CD8-positive, alpha-beta memory T cell (primary cell): ENCODE results near the gene DFFB. TPM values are rescaled to one million over a fixed set of nuclear protein-coding genes. Genes with fewer than 3 reads are reported as not detected.

Source experiments
- CTCF ChIA-PET: fragments of 350-600 bp; sonication (Branson Sonifier 250); formaldehyde crosslinking; loops from one replicate; lab custom pipeline; 2021; ENCODE audit warnings: antibody characterized with exemption; lab: Charles Lee
- POLR2A ChIA-PET: fragments of 350-600 bp; sonication (Branson Sonifier 250); formaldehyde crosslinking; loops from one replicate; lab custom pipeline; 2021; ENCODE audit warnings: antibody characterized with exemption; lab: Charles Lee
- DNase-seq, 5 donors: peaks; one replicate each; pipeline versions ENCODE4 v3.0.0 to v3.0.0-alpha.2; 2020 to 2022; ENCODE audit warnings: mixed read lengths in 1 of 5
- H3K27ac ChIP-seq: one replicate; pipeline ENCODE4 v1.7.0; 2013; ENCODE audit warnings: low read depth, mild to moderate bottlenecking, low read length, moderate library complexity
- H3K27me3 ChIP-seq: 2 replicates; pipeline ENCODE4 v1.7.0; 2013; ENCODE audit warnings: low read length, mild to moderate bottlenecking; ENCODE audit not compliant: insufficient read depth, poor library complexity, severe bottlenecking
- H3K36me3 ChIP-seq: 2 replicates; pipeline ENCODE4 v1.7.0; 2013; ENCODE audit warnings: mild to moderate bottlenecking, low read length, moderate library complexity; ENCODE audit not compliant: insufficient read depth
- H3K4me1 ChIP-seq: 2 replicates; pipeline ENCODE4 v1.7.0; 2013; ENCODE audit warnings: mild to moderate bottlenecking, low read length, moderate library complexity; ENCODE audit not compliant: insufficient read depth
- H3K4me3 ChIP-seq: 2 replicates; pipeline ENCODE4 v1.7.0; 2013; ENCODE audit warnings: mild to moderate bottlenecking, low read length
- H3K9me3 ChIP-seq: 2 replicates; pipeline ENCODE4 v1.7.0; 2013; ENCODE audit warnings: mild to moderate bottlenecking, low read length
- H3K27ac Mint-ChIP-seq, 8 donors: one replicate each; pipeline ENCODE4 v1.8.0; 2020 to 2021; ENCODE audit warnings: mixed read lengths in 8 of 8, mild to moderate bottlenecking in 6 of 8, inconsistent platforms in 3 of 8, moderate library complexity in 3 of 8
- H3K27me3 Mint-ChIP-seq, 2 donors: one replicate each; pipeline ENCODE4 v1.8.0; 2020 to 2021; ENCODE audit warnings: mixed read lengths in 2 of 2, mild to moderate bottlenecking in 1 of 2, moderate library complexity in 1 of 2
- H3K36me3 Mint-ChIP-seq, 3 donors: one replicate each; pipeline ENCODE4 v1.8.0; 2020 to 2021; ENCODE audit warnings: mixed read lengths in 3 of 3, inconsistent platforms in 1 of 3, mild to moderate bottlenecking in 1 of 3
- H3K4me1 Mint-ChIP-seq, 3 donors: one replicate each; pipeline ENCODE4 v1.8.0; 2020 to 2021; ENCODE audit warnings: mixed read lengths in 3 of 3, inconsistent platforms in 1 of 3, mild to moderate bottlenecking in 1 of 3
- H3K4me3 Mint-ChIP-seq, 7 donors: one replicate each; pipeline ENCODE4 v1.8.0; 2020 to 2021; ENCODE audit warnings: mixed read lengths in 7 of 7, mild to moderate bottlenecking in 6 of 7, moderate library complexity in 4 of 7, inconsistent platforms in 2 of 7
- H3K9me3 Mint-ChIP-seq, 5 donors: one replicate each; pipeline ENCODE4 v1.8.0; 2020 to 2022; ENCODE audit warnings: mixed read lengths in 5 of 5, mild to moderate bottlenecking in 3 of 5, moderate library complexity in 2 of 5, inconsistent platforms in 1 of 5
- polyA plus RNA-seq: library from polyadenylated mRNA; unstranded; fragments of 300-500 nt; fragmentation: Illumina TruSeq; gene quantifications from one replicate; pipeline ENCODE4 v1.2.3, GENCODE V29; 2021
- total RNA-seq, 2 experiments: library from RNA; stranded (reverse); gene quantifications; one replicate each; pipeline ENCODE4 v1.2.3, GENCODE V29; 2021

DFFB gene
- total and polyA plus RNA-seq, 3 experiments from 2014 or later, result 8.3 to 14.6 (median 10.9) TPM

- H3K27me3 ChIP-seq, result no peaks in the 10 kb centered on the region
- H3K36me3 Mint-ChIP-seq, result peaks cover 6 to 32% (median 12%) of the 10 kb centered on the region in 3 donors
- peaks cover 0 to 1% of the 10 kb centered on the region in 2 donors for H3K27me3 Mint-ChIP-seq
- H3K4me1 Mint-ChIP-seq, result peaks cover 32 to 67% (median 54%) of the 10 kb centered on the region in 3 donors
- ChIA-PET CTCF (interaction anchor here (1.3 to 3.0 kb wide), 3 partner anchors 17 to 43 kb away, joined by 3 to 15 read pairs (median 9); partner anchors contain the start of genes CEP104 and DFFB), POLR2A (interaction anchor here (0.7 to 2.3 kb wide), 4 partner anchors 10 to 104 kb away, joined by 3 to 18 read pairs (median 8); partner anchors contain the start of genes CEP104, DFFB and LRRC47)
- no peaks in the 10 kb centered on the region for H3K36me3 ChIP-seq
- peaks cover 49% of the 10 kb centered on the region for H3K4me1 ChIP-seq
- peak; percentile 90 to 99 (median 97) for DNase-seq
- peak within 1 kb of the TSS; percentile 91 for H3K4me3 ChIP-seq
- H3K9me3 Mint-ChIP-seq, result peaks cover 2 to 12% (median 11%) of the 10 kb centered on the region in 5 donors
- H3K9me3 ChIP-seq, result peaks cover 13% of the 10 kb centered on the region
- peak within 1 kb of the TSS; percentile 84 to 98 (median 95) for H3K27ac Mint-ChIP-seq
- peak within 1 kb of the TSS; percentile 87 to 97 (median 95) for H3K4me3 Mint-ChIP-seq
- peak within 1 kb of the TSS; percentile 91 for H3K27ac ChIP-seq
Observed at GRCh38 chr1:3900150-3900968, 43.1 kb downstream of the DFFB start, which contains the start of gene C1orf174. C1orf174 (minus strand) TSS chr1:3900272; CDS start chr1:3900186, 86 bp downstream.

- Mint-ChIP-seq H3K36me3 (peaks cover 6 to 26% (median 12%) of the 10 kb centered on the region in 3 donors), H3K4me1 (peaks cover 32 to 62% (median 54%) of the 10 kb centered on the region in 3 donors), H3K27me3 (peaks cover 0 to 1% of the 10 kb centered on the region in 2 donors), H3K9me3 (peaks cover 2 to 12% (median 11%) of the 10 kb centered on the region in 5 donors), H3K4me3 (peak overlapping the region; percentile 87 to 97 (median 95)), H3K27ac (peak overlapping the region; percentile 84 to 98 (median 95))
- Histone ChIP-seq H3K4me1 (peaks cover 49% of the 10 kb centered on the region), H3K27me3 (no peaks in the 10 kb centered on the region), H3K36me3 (no peaks in the 10 kb centered on the region), H3K4me3 (peak overlapping the region; percentile 91), H3K9me3 (peaks cover 13% of the 10 kb centered on the region), H3K27ac (peak overlapping the region; percentile 91)
- peak in 4 of 5 donors; percentile 78 to 88 (median 82) for DNase-seq
- POLR2A ChIA-PET, result interaction anchor here (0.6 to 2.3 kb wide), 3 partner anchors 11 to 277 kb away, joined by 3 to 18 read pairs (median 14); partner anchors contain the start of genes CEP104 and DFFB
- CTCF ChIA-PET, result interaction anchor here (1.3 to 3.0 kb wide), 2 partner anchors 17 to 43 kb away, joined by 3 to 9 read pairs; partner anchors contain the start of gene DFFB
Observed at GRCh38 chr1:3900969-3901529, 43.8 kb downstream of the DFFB start.

GRCh38 chr1:3902111-3902511 lies 44.8 kb downstream of the DFFB start:
- H3K27me3 ChIP-seq, result no peaks in the 10 kb centered on the region
- no peaks in the 10 kb centered on the region for H3K36me3 ChIP-seq
- peaks cover 49% of the 10 kb centered on the region for H3K4me1 ChIP-seq
- no peak overlapping the region for H3K27ac ChIP-seq
- Mint-ChIP-seq H3K27me3 (peaks cover 0 to 2% of the 10 kb centered on the region in 2 donors), H3K9me3 (peaks cover 2 to 12% (median 9%) of the 10 kb centered on the region in 5 donors), H3K27ac (peak overlapping the region in 7 of 8 donors; percentile 63 to 98 (median 71)), H3K36me3 (peaks cover 3 to 20% (median 12%) of the 10 kb centered on the region in 3 donors), H3K4me3 (peak overlapping the region; percentile 40 to 97 (median 92)), H3K4me1 (peaks cover 25 to 54% (median 44%) of the 10 kb centered on the region in 3 donors)
- peak in 2 of 5 donors; percentile 44 to 51 for DNase-seq
- peaks cover 13% of the 10 kb centered on the region for H3K9me3 ChIP-seq
- H3K4me3 ChIP-seq, result peak overlapping the region; percentile 9
- ChIA-PET CTCF (interaction anchor here (1.3 to 3.0 kb wide), 2 partner anchors 18 to 44 kb away, joined by 3 to 9 read pairs; partner anchors contain the start of gene DFFB), POLR2A (no interaction called here)

GRCh38 chr1:3902571-3903091 lies 45.4 kb downstream of the DFFB start:
- Histone ChIP-seq H3K9me3 (peaks cover 9% of the 10 kb centered on the region), H3K36me3 (no peaks in the 10 kb centered on the region), H3K4me1 (peaks cover 49% of the 10 kb centered on the region), H3K4me3 (peak overlapping the region; percentile 9), H3K27me3 (no peaks in the 10 kb centered on the region), H3K27ac (no peak overlapping the region)
- H3K4me1 Mint-ChIP-seq, result peaks cover 22 to 50% (median 40%) of the 10 kb centered on the region in 3 donors
- peaks cover 2 to 9% (median 5%) of the 10 kb centered on the region in 5 donors for H3K9me3 Mint-ChIP-seq
- ChIA-PET CTCF (interaction anchor here (1.0 kb wide), 1 partner anchor 12 kb away, joined by 4 read pairs; no protein-coding TSS in a partner anchor), POLR2A (no interaction called here)
- peaks cover 0 to 17% (median 12%) of the 10 kb centered on the region in 3 donors for H3K36me3 Mint-ChIP-seq
- peak overlapping the region; percentile 47 to 91 (median 76) for H3K27ac Mint-ChIP-seq
- H3K4me3 Mint-ChIP-seq, result peak overlapping the region in 6 of 7 donors; percentile 26 to 97 (median 90)
- peaks cover 0 to 5% of the 10 kb centered on the region in 2 donors for H3K27me3 Mint-ChIP-seq
- DNase-seq, result peak in 2 of 5 donors; percentile 15 to 52

- Histone ChIP-seq H3K4me1 (peaks cover 49% of the 10 kb centered on the region), H3K27me3 (no peaks in the 10 kb centered on the region), H3K9me3 (peaks cover 3% of the 10 kb centered on the region), H3K36me3 (no peaks in the 10 kb centered on the region), H3K4me3 (peak overlapping the region; percentile 9), H3K27ac (no peak overlapping the region)
- H3K27me3 Mint-ChIP-seq, result peaks cover 0 to 6% of the 10 kb centered on the region in 2 donors
- POLR2A ChIA-PET, result no interaction called here
- CTCF ChIA-PET, result interaction anchor here (1.0 kb wide), 1 partner anchor 13 kb away, joined by 4 read pairs; no protein-coding TSS in a partner anchor
- peak overlapping the region; percentile 35 to 87 (median 43) for H3K4me3 Mint-ChIP-seq
- H3K36me3 Mint-ChIP-seq, result peaks cover 0 to 14% (median 5%) of the 10 kb centered on the region in 3 donors
- H3K27ac Mint-ChIP-seq, result peak overlapping the region in 7 of 8 donors; percentile 9 to 91 (median 81)
- H3K4me1 Mint-ChIP-seq, result peaks cover 18 to 43% (median 33%) of the 10 kb centered on the region in 3 donors
- peaks cover 0 to 5% (median 2%) of the 10 kb centered on the region in 5 donors for H3K9me3 Mint-ChIP-seq
- peak in 1 of 5 donors; percentile 57 for DNase-seq
Observed at GRCh38 chr1:3903141-3904005, 46.1 kb downstream of the DFFB start.

- H3K9me3 ChIP-seq, result no peaks in the 10 kb centered on the region
- H3K27ac Mint-ChIP-seq, result peak overlapping the region in 3 of 8 donors; percentile 9 to 81 (median 66)
- peaks cover 40% of the 10 kb centered on the region for H3K4me1 ChIP-seq
- no peaks in the 10 kb centered on the region for H3K27me3 ChIP-seq
- H3K27me3 Mint-ChIP-seq, result peaks cover 1 to 6% of the 10 kb centered on the region in 2 donors
- DNase-seq, result peak in 1 of 5 donors; percentile 48
- peaks cover 0 to 10% (median 0%) of the 10 kb centered on the region in 3 donors for H3K36me3 Mint-ChIP-seq
- CTCF ChIA-PET, result interaction anchor here (1.1 to 1.5 kb wide), 2 partner anchors 47 to 179 kb away, joined by 3 read pairs; partner anchors contain the start of gene DFFB
- H3K4me3 ChIP-seq, result no peak overlapping the region
- H3K4me3 Mint-ChIP-seq, result peak overlapping the region in 3 of 7 donors; percentile 35 to 87 (median 41)
- no peaks in the 10 kb centered on the region for H3K9me3 Mint-ChIP-seq
- H3K36me3 ChIP-seq, result no peaks in the 10 kb centered on the region
- H3K27ac ChIP-seq, result no peak overlapping the region
- peaks cover 11 to 35% (median 24%) of the 10 kb centered on the region in 3 donors for H3K4me1 Mint-ChIP-seq
- POLR2A ChIA-PET, result no interaction called here
Observed at GRCh38 chr1:3904006-3904842, 46.9 kb downstream of the DFFB start.
